GM23338 (cell line): ENCODE data around the gene MYDGF. TPM values are rescaled to one million over a fixed set of nuclear protein-coding genes. Genes with fewer than 3 reads are reported as not detected.

Experiments used
- ATAC-seq: fragments of 200-7000 bp; cut with Tn5 transposase; 3 replicates; pipeline ENCODE4 v1.9.1; 2020
- DNase-seq: peaks from one replicate; pipeline ENCODE4 v3.0.0-alpha.2; 2015; ENCODE audit warnings: low spot score
- H2AFZ ChIP-seq: fragments of 200-600 bp; sonication (generic); 2 replicates; pipeline ENCODE4 v1.8.0; 2016; ENCODE audit warnings: antibody characterized with exemption, mild to moderate bottlenecking, moderate library complexity
- H3F3A ChIP-seq: fragments of 200-600 bp; sonication (generic); replicated peaks from 2 replicates; pipeline ENCODE4 v1.8.0; 2017; ENCODE audit warnings: antibody characterized with exemption, mixed run types, low read depth
- H3K27ac ChIP-seq: fragments of 200-600 bp; sonication (generic); 2 replicates; pipeline ENCODE4 v1.6.1; 2016; ENCODE audit warnings: low read depth
- H3K27me3 ChIP-seq: fragments of 200-600 bp; sonication (generic); 2 replicates; pipeline ENCODE4 v1.8.0; 2016; ENCODE audit warnings: mild to moderate bottlenecking, mixed run types, moderate library complexity; ENCODE audit not compliant: insufficient read depth
- H3K36me3 ChIP-seq: fragments of 200-600 bp; sonication (generic); 2 replicates; pipeline ENCODE4 v1.8.0; 2016; ENCODE audit warnings: mild to moderate bottlenecking; ENCODE audit not compliant: insufficient read depth
- H3K4me1 ChIP-seq: fragments of 200-600 bp; sonication (generic); 2 replicates; pipeline ENCODE4 v1.8.0; 2016; ENCODE audit warnings: mild to moderate bottlenecking, moderate library complexity; ENCODE audit not compliant: insufficient read depth
- H3K4me2 ChIP-seq: fragments of 200-600 bp; sonication (generic); 2 replicates; pipeline ENCODE4 v1.7.1; 2017; ENCODE audit warnings: mixed run types
- H3K4me3 ChIP-seq: fragments of 200-600 bp; sonication (generic); 2 replicates; pipeline ENCODE4 v1.6.1; 2016; ENCODE audit warnings: mixed run types
- H3K79me2 ChIP-seq: fragments of 200-600 bp; sonication (generic); replicated peaks from 2 replicates; pipeline ENCODE4 v1.8.0; 2017; ENCODE audit warnings: mild to moderate bottlenecking; ENCODE audit not compliant: insufficient read depth
- H3K9me2 ChIP-seq: fragments of 200-600 bp; sonication (generic); 2 replicates; pipeline ENCODE4 v1.8.0; 2017; ENCODE audit not compliant: insufficient read depth
- H4K20me1 ChIP-seq: fragments of 200-600 bp; sonication (generic); replicated peaks from 2 replicates; pipeline ENCODE4 v1.8.0; 2017; ENCODE audit warnings: mild to moderate bottlenecking; ENCODE audit not compliant: insufficient read depth
- H3K27ac Mint-ChIP-seq: 2 replicates; pipeline ENCODE4 v1.8.0; 2020; ENCODE audit warnings: inconsistent platforms, mild to moderate bottlenecking, moderate library complexity, mixed read lengths
- H3K27me3 Mint-ChIP-seq: 3 replicates; pipeline ENCODE4 v1.8.0; 2022; ENCODE audit warnings: low read depth, mild to moderate bottlenecking, moderate library complexity, mixed read lengths, inconsistent platforms; ENCODE audit not compliant: insufficient read depth, poor library complexity
- H3K36me3 Mint-ChIP-seq: 3 replicates; pipeline ENCODE4 v1.8.0; 2021; ENCODE audit warnings: low read depth, mild to moderate bottlenecking, inconsistent platforms, moderate library complexity, mixed read lengths
- H3K4me1 Mint-ChIP-seq: 3 replicates; pipeline ENCODE4 v1.8.0; 2020; ENCODE audit warnings: mild to moderate bottlenecking, inconsistent platforms, mixed read lengths
- H3K4me3 Mint-ChIP-seq: 3 replicates; pipeline ENCODE4 v1.8.0; 2021; ENCODE audit warnings: moderate library complexity, mild to moderate bottlenecking, inconsistent platforms, mixed read lengths
- H3K9me3 Mint-ChIP-seq: 3 replicates; pipeline ENCODE4 v1.8.0; 2020; ENCODE audit warnings: moderate library complexity, mild to moderate bottlenecking, inconsistent platforms, mixed read lengths
- CREB1 ChIP-seq: fragments of 250-450 bp; sonication (Bioruptor Pico); IDR thresholded peaks from 2 replicates; pipeline ENCODE4 v1.5.0; 2020; ENCODE audit warnings: low read depth, mild to moderate bottlenecking, moderate library complexity
- ETS1 ChIP-seq: IDR thresholded peaks from 2 replicates; pipeline ENCODE4 v1.6.1; 2016; ENCODE audit warnings: antibody characterized with exemption
- EZH2 ChIP-seq: fragments of 200-600 bp; sonication (generic); IDR thresholded peaks from one replicate; pipeline ENCODE4 v1.8.0; 2017; ENCODE audit warnings: antibody characterized with exemption, mild to moderate bottlenecking, low read depth; ENCODE audit not compliant: unreplicated experiment
- EZH2phosphoT487 ChIP-seq: fragments of 200-600 bp; sonication (generic); IDR thresholded peaks from one replicate; pipeline ENCODE4 v1.8.1; 2018; ENCODE audit warnings: antibody characterized with exemption; ENCODE audit not compliant: unreplicated experiment
- JUNB ChIP-seq: IDR thresholded peaks from one replicate; pipeline ENCODE4 v1.6.1; 2016; ENCODE audit warnings: antibody characterized with exemption; ENCODE audit not compliant: unreplicated experiment
- NANOG ChIP-seq: IDR thresholded peaks from 2 replicates; pipeline ENCODE4 v1.6.1; 2016; ENCODE audit warnings: antibody characterized with exemption, borderline replicate concordance
- POLR2AphosphoS5 ChIP-seq: IDR thresholded peaks from 2 replicates; pipeline ENCODE4 v1.6.1; 2016; ENCODE audit warnings: antibody characterized with exemption, low read depth
- STAT1 ChIP-seq: IDR thresholded peaks from one replicate; pipeline ENCODE4 v1.6.1; 2016; ENCODE audit warnings: antibody characterized with exemption; ENCODE audit not compliant: unreplicated experiment
- ZNF114 ChIP-seq: fragments of 250-450 bp; sonication (Bioruptor Pico); IDR thresholded peaks from 2 replicates; pipeline ENCODE4 v1.5.0; 2020; ENCODE audit warnings: mild to moderate bottlenecking, moderate library complexity
- ZNF331 ChIP-seq: fragments of 250-450 bp; sonication (Bioruptor Pico); IDR thresholded peaks from 2 replicates; pipeline ENCODE4 v1.5.0; 2020; ENCODE audit warnings: low read depth, mild to moderate bottlenecking, moderate library complexity
- polyA plus RNA-seq: library from polyadenylated mRNA; unstranded; fragments of >200 nt; fragmentation: Nextera tagmentation; extraction: Ambion mirVana; gene quantifications from 2 replicates; pipeline ENCODE4 v1.2.1, GENCODE V29; 2016
- total RNA-seq: library from RNA; depleted of rRNA; stranded (reverse); fragments of >200 nt; shearing (Covaris generic); gene quantifications from 2 replicates; pipeline ENCODE4 v1.2.3, GENCODE V29; 2014
- TF ChIP-seq, protein P1 (sequence below): IDR thresholded peaks from one replicate; pipeline ENCODE4 v1.6.1; 2018; ENCODE audit warnings: antibody characterized with exemption; ENCODE audit not compliant: unreplicated experiment
- TF ChIP-seq, protein P2 (sequence below): fragments of 250-450 bp; sonication (Bioruptor Pico); IDR thresholded peaks from 2 replicates; pipeline ENCODE4 v1.5.0; 2020; ENCODE audit warnings: mild to moderate bottlenecking, moderate library complexity
- TF ChIP-seq, protein P3 (sequence below), 2 experiments: fragments of 200-600 bp in 1 of 2; sonication (generic) in 1 of 2; conservative IDR thresholded peaks; 2 replicates each; pipeline versions ENCODE4 v1.5.1 to v1.6.1; 2016 to 2017; ENCODE audit warnings: antibody characterized with exemption in 2 of 2, low read depth in 2 of 2, mild to moderate bottlenecking in 2 of 2, moderate library complexity in 1 of 2

The MYDGF gene
- total and polyA plus RNA-seq, 2 experiments from 2014 or later, result 42.3 to 99.5 TPM

DNA sequence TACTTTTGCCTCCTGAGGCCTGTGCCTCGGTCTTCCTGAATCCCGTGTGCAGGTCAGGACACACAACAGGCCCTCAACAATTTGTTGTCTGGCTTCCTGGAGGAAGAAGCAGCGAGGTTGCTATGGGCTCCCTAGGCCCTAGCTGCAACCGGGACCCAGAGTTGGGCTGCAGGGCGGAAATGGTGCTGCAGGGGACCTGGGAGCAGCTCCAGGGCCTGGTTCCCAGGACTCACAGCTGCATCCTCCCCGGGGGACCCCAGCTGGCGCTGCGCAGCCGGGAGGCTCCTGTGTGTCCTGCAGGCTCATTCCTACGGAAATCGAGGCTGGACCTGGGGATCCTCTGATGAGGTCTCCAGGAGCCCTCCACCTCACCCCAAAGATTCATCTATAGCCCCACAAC lies 31.8 kb downstream of the MYDGF start:
- no peak overlapping the region for H3K27ac ChIP-seq
- H3K36me3 ChIP-seq, result no peaks in the 10 kb centered on the region
- no peak overlapping the region for H3K4me3 ChIP-seq
- H3K4me2 ChIP-seq, result no peak overlapping the region
- H2AFZ ChIP-seq, result no peak overlapping the region
- H3K4me1 Mint-ChIP-seq, result peaks cover 8% of the 10 kb centered on the region
- no peak for TF ChIP-seq JUNB
- TF ChIP-seq POLR2AphosphoS5, result no peak
- TF ChIP-seq, protein P1, sequence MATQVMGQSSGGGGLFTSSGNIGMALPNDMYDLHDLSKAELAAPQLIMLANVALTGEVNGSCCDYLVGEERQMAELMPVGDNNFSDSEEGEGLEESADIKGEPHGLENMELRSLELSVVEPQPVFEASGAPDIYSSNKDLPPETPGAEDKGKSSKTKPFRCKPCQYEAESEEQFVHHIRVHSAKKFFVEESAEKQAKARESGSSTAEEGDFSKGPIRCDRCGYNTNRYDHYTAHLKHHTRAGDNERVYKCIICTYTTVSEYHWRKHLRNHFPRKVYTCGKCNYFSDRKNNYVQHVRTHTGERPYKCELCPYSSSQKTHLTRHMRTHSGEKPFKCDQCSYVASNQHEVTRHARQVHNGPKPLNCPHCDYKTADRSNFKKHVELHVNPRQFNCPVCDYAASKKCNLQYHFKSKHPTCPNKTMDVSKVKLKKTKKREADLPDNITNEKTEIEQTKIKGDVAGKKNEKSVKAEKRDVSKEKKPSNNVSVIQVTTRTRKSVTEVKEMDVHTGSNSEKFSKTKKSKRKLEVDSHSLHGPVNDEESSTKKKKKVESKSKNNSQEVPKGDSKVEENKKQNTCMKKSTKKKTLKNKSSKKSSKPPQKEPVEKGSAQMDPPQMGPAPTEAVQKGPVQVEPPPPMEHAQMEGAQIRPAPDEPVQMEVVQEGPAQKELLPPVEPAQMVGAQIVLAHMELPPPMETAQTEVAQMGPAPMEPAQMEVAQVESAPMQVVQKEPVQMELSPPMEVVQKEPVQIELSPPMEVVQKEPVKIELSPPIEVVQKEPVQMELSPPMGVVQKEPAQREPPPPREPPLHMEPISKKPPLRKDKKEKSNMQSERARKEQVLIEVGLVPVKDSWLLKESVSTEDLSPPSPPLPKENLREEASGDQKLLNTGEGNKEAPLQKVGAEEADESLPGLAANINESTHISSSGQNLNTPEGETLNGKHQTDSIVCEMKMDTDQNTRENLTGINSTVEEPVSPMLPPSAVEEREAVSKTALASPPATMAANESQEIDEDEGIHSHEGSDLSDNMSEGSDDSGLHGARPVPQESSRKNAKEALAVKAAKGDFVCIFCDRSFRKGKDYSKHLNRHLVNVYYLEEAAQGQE, result no peak
- no peak for TF ChIP-seq ETS1
- TF ChIP-seq, protein P2, sequence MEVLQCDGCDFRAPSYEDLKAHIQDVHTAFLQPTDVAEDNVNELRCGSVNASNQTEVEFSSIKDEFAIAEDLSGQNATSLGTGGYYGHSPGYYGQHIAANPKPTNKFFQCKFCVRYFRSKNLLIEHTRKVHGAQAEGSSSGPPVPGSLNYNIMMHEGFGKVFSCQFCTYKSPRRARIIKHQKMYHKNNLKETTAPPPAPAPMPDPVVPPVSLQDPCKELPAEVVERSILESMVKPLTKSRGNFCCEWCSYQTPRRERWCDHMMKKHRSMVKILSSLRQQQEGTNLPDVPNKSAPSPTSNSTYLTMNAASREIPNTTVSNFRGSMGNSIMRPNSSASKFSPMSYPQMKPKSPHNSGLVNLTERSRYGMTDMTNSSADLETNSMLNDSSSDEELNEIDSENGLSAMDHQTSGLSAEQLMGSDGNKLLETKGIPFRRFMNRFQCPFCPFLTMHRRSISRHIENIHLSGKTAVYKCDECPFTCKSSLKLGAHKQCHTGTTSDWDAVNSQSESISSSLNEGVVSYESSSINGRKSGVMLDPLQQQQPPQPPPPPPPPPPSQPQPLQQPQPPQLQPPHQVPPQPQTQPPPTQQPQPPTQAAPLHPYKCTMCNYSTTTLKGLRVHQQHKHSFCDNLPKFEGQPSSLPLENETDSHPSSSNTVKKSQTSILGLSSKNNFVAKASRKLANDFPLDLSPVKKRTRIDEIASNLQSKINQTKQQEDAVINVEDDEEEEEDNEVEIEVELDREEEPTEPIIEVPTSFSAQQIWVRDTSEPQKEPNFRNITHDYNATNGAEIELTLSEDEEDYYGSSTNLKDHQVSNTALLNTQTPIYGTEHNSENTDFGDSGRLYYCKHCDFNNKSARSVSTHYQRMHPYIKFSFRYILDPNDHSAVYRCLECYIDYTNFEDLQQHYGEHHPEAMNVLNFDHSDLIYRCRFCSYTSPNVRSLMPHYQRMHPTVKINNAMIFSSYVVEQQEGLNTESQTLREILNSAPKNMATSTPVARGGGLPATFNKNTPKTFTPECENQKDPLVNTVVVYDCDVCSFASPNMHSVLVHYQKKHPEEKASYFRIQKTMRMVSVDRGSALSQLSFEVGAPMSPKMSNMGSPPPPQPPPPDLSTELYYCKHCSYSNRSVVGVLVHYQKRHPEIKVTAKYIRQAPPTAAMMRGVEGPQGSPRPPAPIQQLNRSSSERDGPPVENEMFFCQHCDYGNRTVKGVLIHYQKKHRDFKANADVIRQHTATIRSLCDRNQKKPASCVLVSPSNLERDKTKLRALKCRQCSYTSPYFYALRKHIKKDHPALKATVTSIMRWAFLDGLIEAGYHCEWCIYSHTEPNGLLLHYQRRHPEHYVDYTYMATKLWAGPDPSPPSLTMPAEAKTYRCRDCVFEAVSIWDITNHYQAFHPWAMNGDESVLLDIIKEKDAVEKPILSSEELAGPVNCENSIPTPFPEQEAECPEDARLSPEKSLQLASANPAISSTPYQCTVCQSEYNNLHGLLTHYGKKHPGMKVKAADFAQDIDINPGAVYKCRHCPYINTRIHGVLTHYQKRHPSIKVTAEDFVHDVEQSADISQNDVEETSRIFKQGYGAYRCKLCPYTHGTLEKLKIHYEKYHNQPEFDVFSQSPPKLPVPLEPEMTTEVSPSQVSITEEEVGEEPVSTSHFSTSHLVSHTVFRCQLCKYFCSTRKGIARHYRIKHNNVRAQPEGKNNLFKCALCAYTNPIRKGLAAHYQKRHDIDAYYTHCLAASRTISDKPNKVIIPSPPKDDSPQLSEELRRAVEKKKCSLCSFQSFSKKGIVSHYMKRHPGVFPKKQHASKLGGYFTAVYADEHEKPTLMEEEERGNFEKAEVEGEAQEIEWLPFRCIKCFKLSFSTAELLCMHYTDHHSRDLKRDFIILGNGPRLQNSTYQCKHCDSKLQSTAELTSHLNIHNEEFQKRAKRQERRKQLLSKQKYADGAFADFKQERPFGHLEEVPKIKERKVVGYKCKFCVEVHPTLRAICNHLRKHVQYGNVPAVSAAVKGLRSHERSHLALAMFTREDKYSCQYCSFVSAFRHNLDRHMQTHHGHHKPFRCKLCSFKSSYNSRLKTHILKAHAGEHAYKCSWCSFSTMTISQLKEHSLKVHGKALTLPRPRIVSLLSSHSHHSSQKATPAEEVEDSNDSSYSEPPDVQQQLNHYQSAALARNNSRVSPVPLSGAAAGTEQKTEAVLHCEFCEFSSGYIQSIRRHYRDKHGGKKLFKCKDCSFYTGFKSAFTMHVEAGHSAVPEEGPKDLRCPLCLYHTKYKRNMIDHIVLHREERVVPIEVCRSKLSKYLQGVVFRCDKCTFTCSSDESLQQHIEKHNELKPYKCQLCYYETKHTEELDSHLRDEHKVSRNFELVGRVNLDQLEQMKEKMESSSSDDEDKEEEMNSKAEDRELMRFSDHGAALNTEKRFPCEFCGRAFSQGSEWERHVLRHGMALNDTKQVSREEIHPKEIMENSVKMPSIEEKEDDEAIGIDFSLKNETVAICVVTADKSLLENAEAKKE (CRISPR knock-in tag), result no peak
- TF ChIP-seq, protein P3, sequence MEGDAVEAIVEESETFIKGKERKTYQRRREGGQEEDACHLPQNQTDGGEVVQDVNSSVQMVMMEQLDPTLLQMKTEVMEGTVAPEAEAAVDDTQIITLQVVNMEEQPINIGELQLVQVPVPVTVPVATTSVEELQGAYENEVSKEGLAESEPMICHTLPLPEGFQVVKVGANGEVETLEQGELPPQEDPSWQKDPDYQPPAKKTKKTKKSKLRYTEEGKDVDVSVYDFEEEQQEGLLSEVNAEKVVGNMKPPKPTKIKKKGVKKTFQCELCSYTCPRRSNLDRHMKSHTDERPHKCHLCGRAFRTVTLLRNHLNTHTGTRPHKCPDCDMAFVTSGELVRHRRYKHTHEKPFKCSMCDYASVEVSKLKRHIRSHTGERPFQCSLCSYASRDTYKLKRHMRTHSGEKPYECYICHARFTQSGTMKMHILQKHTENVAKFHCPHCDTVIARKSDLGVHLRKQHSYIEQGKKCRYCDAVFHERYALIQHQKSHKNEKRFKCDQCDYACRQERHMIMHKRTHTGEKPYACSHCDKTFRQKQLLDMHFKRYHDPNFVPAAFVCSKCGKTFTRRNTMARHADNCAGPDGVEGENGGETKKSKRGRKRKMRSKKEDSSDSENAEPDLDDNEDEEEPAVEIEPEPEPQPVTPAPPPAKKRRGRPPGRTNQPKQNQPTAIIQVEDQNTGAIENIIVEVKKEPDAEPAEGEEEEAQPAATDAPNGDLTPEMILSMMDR (conservative IDR thresholded peaks at IDR 0.05; ENCODE audit: low read depth in 2 of 2), result no peak
- TF ChIP-seq EZH2phosphoT487, result no peak
- TF ChIP-seq STAT1, result no peak
- no peak for TF ChIP-seq ZNF114 (CRISPR knock-in tag)
- TF ChIP-seq CREB1 (CRISPR knock-in tag), result no peak
- TF ChIP-seq EZH2, result no peak
- TF ChIP-seq ZNF331 (CRISPR knock-in tag), result no peak
- TF ChIP-seq NANOG, result no peak
- H3K4me3 Mint-ChIP-seq, result no peak overlapping the region
- no peaks in the 10 kb centered on the region for H3K9me3 Mint-ChIP-seq
- no peaks in the 10 kb centered on the region for H3K9me2 ChIP-seq
- peaks cover 11% of the 10 kb centered on the region for H3F3A ChIP-seq
- H3K36me3 Mint-ChIP-seq, result no peaks in the 10 kb centered on the region
- ATAC-seq (no peak), DNase-seq (no peak)
- H3K4me1 ChIP-seq, result peaks cover 5% of the 10 kb centered on the region; the same call in 1 of the 2 replicates
- no peaks in the 10 kb centered on the region for H4K20me1 ChIP-seq
- no peak overlapping the region; the same call in 1 of the 2 replicates for H3K27ac Mint-ChIP-seq
- peaks cover 21% of the 10 kb centered on the region for H3K27me3 Mint-ChIP-seq
- no peaks in the 10 kb centered on the region for H3K79me2 ChIP-seq
- peaks cover 18% of the 10 kb centered on the region for H3K27me3 ChIP-seq
